Endothelial cell of umbilical vein (primary cell): ENCODE results near the gene ACADVL.

Experiments
- TF ChIP-seq, protein P1 (sequence below), 2 donors: IDR thresholded peaks; 1 replicate in 1 of 2; 2 replicates in 1 of 2; pipeline ENCODE4 v1.5.1; 2011; ENCODE audit warnings: low read length in 2 of 2, mild to moderate bottlenecking in 2 of 2, moderate library complexity in 2 of 2, control low read depth in 1 of 2, inconsistent platforms in 1 of 2, low read depth in 1 of 2; ENCODE audit not compliant: insufficient read depth in 1 of 2; ENCODE audit errors: extremely low read depth in 1 of 2
- TF ChIP-seq, protein P2 (sequence below): IDR thresholded peaks from 2 replicates; pipeline ENCODE4 v1.6.1; 2011; ENCODE audit not compliant: insufficient read depth, insufficient read length

DNA sequence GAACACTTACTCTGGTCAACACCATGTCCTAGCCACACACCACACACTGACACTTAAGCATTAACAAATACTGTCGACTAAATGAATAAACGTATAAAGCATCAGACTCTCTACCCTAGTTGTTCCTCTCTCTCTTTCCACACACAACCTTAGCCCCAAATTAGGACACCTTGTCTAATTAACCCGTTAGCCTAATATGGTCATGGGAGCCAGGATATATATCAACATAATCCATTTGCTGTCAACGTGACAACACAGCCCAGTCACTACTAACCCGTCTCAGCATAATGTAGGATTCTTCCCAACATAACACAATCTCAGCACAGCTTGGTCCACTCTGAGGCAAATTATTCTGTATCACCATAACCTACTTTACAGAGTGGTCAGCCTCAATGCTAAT is 12.4 kb downstream of the ACADVL start:
- TF ChIP-seq, protein P1, sequence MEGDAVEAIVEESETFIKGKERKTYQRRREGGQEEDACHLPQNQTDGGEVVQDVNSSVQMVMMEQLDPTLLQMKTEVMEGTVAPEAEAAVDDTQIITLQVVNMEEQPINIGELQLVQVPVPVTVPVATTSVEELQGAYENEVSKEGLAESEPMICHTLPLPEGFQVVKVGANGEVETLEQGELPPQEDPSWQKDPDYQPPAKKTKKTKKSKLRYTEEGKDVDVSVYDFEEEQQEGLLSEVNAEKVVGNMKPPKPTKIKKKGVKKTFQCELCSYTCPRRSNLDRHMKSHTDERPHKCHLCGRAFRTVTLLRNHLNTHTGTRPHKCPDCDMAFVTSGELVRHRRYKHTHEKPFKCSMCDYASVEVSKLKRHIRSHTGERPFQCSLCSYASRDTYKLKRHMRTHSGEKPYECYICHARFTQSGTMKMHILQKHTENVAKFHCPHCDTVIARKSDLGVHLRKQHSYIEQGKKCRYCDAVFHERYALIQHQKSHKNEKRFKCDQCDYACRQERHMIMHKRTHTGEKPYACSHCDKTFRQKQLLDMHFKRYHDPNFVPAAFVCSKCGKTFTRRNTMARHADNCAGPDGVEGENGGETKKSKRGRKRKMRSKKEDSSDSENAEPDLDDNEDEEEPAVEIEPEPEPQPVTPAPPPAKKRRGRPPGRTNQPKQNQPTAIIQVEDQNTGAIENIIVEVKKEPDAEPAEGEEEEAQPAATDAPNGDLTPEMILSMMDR (IDR thresholded peaks at IDR 0.05; ENCODE audit: extremely low read depth in 1 of 2, insufficient read depth in 1 of 2, low read depth in 1 of 2, low read length in 2 of 2), result no peak
- TF ChIP-seq, protein P2, sequence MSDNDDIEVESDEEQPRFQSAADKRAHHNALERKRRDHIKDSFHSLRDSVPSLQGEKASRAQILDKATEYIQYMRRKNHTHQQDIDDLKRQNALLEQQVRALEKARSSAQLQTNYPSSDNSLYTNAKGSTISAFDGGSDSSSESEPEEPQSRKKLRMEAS, result no peak
